HG02610 (cell line): ENCODE data around the gene ZNF609.
"Not testable (repeated sequence)": the region's sequence is repeated elsewhere in the genome, so short reads cannot be mapped to it uniquely, and the experiment has no call there.

ENCODE experiments used
- ATAC-seq: cut with Tn5 transposase; IDR thresholded peaks from one replicate; pipeline ENCODE4 v1.9.1; 2021; ENCODE audit warnings: mild to moderate bottlenecking, moderate library complexity; ENCODE audit not compliant: unreplicated experiment

Gene ZNF609

DNA sequence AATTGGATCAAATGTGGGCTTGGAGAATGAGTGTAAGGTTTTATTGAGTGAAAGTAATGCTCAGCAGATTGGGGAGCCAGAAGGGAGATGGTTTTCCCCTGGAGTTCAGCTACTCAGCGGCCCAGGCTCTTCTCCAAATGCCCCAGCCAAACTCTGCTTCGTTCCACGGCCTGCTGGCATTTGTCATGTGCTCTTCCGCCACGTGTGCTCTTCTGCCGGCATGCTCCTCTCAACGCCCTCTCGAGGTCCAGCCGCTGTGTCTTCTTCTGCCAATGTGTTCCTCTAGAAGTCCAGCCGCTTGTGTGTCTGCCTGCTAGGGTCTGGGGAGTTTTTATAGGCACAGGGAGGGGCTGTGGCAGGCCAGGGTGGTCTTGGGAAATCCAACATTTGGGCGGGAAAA, 158.2 kb downstream of the ZNF609 start:
- no peak for ATAC-seq

- ATAC-seq: no peak
Measured at GRCh38 chr15:64619880-64620839, 159.8 kb downstream of the ZNF609 start.

- ATAC-seq: no peak
Measured at GRCh38 chr15:64621056-64621455, 160.7 kb downstream of the ZNF609 start.

DNA sequence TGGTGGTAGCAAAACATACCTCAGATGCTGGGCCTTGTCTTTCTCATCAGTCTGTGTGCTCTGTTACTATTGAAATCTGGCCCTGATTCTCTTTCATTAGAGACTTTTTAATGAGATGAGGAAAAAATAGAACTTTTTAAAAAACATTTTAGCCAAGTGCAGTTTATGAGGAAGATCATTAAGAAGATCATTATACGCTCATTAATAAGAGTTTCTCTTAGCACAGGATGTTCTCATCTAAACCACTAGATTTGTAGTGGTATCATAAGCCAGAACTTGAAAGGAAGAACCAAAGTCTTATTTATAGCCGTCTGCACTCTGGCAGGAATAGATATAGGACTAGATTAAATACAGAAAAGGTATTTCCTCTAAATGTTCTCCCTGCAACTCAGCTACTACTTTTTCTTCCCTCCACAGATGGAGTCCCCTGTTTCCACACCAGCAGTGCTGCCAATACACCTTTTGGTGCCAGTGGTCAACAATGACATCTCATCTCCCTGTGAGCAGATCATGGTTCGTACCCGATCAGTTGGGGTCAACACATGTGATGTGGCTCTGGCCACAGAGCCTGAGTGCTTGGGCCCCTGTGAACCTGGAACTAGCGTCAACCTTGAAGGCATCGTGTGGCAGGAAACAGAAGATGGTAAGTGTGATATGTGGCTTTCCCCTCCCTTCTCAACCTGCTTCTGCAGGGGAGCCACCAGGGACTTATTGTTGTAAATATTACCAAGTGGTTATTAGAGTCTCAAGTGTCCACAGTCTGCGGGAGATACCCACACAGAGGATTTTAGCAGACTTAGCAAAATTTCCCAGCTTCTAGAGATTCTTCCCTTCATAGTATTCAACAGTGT, 162.3 kb downstream of the ZNF609 start:
- peak; percentile 73 for ATAC-seq

- peak; percentile 26 for ATAC-seq
Measured at GRCh38 chr15:64623347-64623996, 163.1 kb downstream of the ZNF609 start.

DNA sequence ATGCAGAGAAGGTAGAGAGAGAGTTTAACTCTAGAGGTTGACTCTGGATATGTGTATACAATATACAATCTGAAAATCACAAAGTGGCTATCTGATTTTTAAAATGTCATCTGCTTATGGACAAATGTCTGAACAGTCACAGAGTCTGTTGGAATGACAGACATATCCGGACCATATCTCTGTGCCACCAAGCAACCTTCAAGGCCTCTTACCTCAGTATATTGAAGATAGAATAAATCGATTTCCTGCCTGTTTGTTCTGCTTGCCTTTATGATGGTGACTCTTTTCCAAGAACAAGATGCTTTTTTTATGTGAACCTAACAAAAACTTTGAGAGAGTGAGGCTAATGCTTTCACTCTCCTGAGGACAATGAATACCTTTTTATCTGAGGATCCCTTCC, 163.9 kb downstream of the ZNF609 start:
- no peak for ATAC-seq

GRCh38 chr15:64629063-64629462, 168.7 kb downstream of the ZNF609 start:
- ATAC-seq: no peak

GRCh38 chr15:64630396-64631107, 170.2 kb downstream of the ZNF609 start:
- ATAC-seq: no peak

- not testable (repeated sequence) for ATAC-seq
Measured at GRCh38 chr15:64632639-64633038, 172.3 kb downstream of the ZNF609 start.

- no peak for ATAC-seq
Measured at GRCh38 chr15:64633332-64633731, 173.0 kb downstream of the ZNF609 start.

DNA sequence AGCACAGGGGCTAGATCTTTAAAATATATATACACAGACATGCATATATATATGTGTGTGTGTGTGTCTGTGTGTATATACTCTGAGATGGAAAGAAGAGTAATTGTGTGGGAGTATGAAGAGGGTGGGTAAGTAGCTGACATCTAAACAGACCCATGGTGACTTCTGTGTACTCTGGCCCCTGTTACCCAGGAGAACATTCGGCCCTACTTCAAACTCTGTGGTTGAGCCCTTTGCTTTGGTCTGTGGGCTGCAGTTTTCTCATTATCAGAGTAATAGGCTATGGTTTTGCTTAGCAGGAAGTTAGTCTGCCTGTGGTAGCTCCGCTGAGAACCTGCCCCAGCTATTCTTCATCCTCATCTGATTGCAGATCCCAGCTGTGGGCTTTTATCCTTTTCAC, 173.6 kb downstream of the ZNF609 start:
- ATAC-seq: peak; percentile 78

GRCh38 chr15:64634576-64635498, 174.5 kb downstream of the ZNF609 start:
- ATAC-seq: peak; percentile 60

GRCh38 chr15:64635499-64636495, 175.4 kb downstream of the ZNF609 start:
- no peak for ATAC-seq

DNA sequence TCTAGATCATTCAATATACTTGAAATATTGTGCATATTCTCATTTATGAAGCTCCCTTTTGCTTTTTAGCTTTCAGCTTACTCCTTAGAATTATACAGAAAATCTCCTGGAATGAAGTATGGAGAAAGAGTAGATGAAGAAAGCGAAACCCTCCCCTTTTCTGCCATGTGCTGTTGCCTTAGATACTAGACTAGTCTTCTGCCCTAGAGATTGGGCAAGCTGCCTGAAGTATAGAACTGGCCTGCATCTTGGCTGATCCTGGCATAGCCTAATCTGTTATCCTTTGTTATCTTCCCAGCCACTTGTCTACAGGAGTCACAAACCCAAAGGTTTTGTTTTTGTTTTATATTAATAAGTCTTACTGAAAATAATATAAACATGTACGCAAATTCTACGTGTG, 176.2 kb downstream of the ZNF609 start:
- ATAC-seq: no peak

GRCh38 chr15:64637412-64637811, 177.0 kb downstream of the ZNF609 start:
- no peak for ATAC-seq

- not testable (repeated sequence) for ATAC-seq
Measured at GRCh38 chr15:64639744-64640143, 179.4 kb downstream of the ZNF609 start.

- no peak for ATAC-seq
Measured at GRCh38 chr15:64640146-64640871, 179.9 kb downstream of the ZNF609 start.

- no peak for ATAC-seq
Measured at GRCh38 chr15:64642875-64643274, 182.5 kb downstream of the ZNF609 start.
